Measurements from ENCODE around the gene HTR2C. TPM values are rescaled to one million over a fixed set of nuclear protein-coding genes. Genes with fewer than 3 reads are reported as not detected.

Gene HTR2C
- 0.07 and 0.09 TPM in 2 replicates for total RNA-seq
- long read RNA-seq, partial matches to known transcripts = 1 of 1 reads
- long read RNA-seq, other reads (novel, unspliced or antisense) = 0 of 1 reads

DNA sequence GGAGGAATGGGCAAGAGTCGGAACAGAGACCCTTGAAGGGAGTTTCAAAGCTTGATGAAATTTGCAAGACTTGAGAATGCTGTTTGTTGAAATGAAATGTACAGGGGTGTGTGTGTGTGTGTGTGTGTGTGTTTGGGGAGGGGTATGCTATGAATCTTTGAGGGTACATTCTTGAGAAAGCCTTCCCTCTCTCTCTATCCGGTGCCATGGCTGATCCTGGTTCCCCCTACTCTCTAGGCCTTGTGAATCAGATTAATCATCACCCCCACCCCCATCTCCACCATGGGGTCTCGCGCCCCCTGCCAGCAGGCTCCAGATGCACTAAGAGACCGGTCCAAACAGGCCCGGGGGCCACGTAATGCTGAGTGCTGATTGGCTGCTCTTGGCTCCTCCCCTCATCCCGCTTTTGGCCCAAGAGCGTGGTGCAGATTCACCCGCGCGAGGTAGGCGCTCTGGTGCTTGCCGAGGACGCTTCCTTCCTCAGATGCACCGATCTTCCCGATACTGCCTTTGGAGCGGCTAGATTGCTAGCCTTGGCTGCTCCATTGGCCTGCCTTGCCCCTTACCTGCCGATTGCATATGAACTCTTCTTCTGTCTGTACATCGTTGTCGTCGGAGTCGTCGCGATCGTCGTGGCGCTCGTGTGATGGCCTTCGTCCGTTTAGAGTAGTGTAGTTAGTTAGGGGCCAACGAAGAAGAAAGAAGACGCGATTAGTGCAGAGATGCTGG, at the start of gene HTR2C:
Gene HTR2C (plus strand): TSS at position 441 of the 729 bp plus-strand sequence. CDS start 142,851 bp downstream, outside the sequence.
- TF ChIP-seq, protein P1, sequence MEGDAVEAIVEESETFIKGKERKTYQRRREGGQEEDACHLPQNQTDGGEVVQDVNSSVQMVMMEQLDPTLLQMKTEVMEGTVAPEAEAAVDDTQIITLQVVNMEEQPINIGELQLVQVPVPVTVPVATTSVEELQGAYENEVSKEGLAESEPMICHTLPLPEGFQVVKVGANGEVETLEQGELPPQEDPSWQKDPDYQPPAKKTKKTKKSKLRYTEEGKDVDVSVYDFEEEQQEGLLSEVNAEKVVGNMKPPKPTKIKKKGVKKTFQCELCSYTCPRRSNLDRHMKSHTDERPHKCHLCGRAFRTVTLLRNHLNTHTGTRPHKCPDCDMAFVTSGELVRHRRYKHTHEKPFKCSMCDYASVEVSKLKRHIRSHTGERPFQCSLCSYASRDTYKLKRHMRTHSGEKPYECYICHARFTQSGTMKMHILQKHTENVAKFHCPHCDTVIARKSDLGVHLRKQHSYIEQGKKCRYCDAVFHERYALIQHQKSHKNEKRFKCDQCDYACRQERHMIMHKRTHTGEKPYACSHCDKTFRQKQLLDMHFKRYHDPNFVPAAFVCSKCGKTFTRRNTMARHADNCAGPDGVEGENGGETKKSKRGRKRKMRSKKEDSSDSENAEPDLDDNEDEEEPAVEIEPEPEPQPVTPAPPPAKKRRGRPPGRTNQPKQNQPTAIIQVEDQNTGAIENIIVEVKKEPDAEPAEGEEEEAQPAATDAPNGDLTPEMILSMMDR (IDR thresholded peaks at IDR 0.05; ENCODE audit: unreplicated experiment) = no peak
- peak within 1 kb of the TSS; percentile 66 for H3K4me3 Mint-ChIP-seq (ENCODE audit: low read depth)
- DNase-seq (ENCODE audit: low spot score, unreplicated experiment) = no peak
- peaks cover 97% of the 10 kb centered on the region for H3K27me3 Mint-ChIP-seq
- peak within 1 kb of the TSS; percentile 67 for H3K27ac Mint-ChIP-seq
- H3K4me1 Mint-ChIP-seq (ENCODE audit: low read depth) = peaks cover 18% of the 10 kb centered on the region
- no peaks in the 10 kb centered on the region for H3K36me3 Mint-ChIP-seq (ENCODE audit: insufficient read depth)
- H3K9me3 Mint-ChIP-seq (ENCODE audit: low read depth) = no peaks in the 10 kb centered on the region

DNA sequence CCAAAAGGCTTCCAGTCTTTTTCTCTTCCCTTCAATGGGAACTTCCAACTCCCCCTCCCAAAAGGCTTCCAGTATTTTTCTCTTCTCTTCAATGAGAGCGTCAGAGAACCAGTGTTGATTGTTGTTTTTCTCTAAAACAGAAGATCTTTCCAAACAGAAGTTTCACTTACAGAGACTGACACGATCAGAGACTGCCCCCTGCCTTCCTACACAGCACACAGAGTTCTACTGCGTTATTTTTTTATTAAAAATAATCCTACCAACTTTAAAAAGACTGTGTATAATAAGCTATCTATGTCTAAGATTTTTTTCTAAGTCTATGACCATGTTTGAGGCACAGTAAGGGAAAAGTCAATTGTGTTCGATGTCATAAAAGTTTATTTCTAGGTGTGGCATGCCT, 3.5 kb upstream of the HTR2C start:
- no peak for DNase-seq (ENCODE audit: low spot score, unreplicated experiment)
- Mint-ChIP-seq H3K27me3 (peaks cover 69% of the 10 kb centered on the region), H3K9me3 (ENCODE audit: low read depth) (no peaks in the 10 kb centered on the region), H3K27ac (no peak overlapping the region), H3K36me3 (ENCODE audit: insufficient read depth) (no peaks in the 10 kb centered on the region), H3K4me3 (ENCODE audit: low read depth) (no peak overlapping the region), H3K4me1 (ENCODE audit: low read depth) (peaks cover 18% of the 10 kb centered on the region)
- TF ChIP-seq, protein P1 (IDR thresholded peaks at IDR 0.05; ENCODE audit: unreplicated experiment) = peak; percentile 48

DNA sequence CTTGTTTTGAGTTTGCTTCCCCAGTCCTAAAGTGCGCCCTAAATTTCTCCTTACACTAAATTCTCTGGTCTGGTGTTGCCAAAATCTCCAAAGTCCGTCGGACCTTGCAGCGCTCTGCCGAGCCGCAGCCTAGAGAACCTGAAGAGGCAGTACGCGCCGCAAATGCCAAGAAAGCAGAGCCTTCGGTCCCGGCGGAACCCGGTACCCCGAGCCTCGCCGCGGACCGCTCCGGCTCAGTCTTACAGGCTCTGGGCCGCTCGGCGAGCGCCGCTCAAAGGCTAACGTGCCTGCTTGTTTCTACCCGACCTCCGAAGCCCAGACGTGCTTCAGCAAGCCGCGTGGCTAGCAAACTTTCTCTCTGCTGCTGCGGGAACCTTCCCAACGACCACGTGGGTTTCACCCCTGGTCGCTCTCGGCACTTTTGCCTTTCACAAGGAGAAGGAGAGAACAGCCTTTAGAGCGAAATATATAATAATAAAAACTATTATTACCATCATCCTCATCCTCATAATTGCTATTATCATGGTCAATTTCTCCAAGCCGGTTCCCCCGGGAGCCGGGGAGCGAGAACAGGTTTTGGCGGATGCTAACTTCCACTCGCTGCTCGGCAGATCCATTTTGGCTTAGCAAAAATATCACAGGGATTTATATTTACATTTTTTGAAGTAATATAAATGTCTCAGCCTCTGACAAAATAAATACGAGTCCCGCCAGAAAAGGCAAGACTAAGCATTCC, 2.2 kb upstream of the HTR2C start:
- Mint-ChIP-seq H3K27ac (no peak overlapping the region), H3K27me3 (peaks cover 82% of the 10 kb centered on the region), H3K36me3 (ENCODE audit: insufficient read depth) (no peaks in the 10 kb centered on the region), H3K4me3 (ENCODE audit: low read depth) (peak overlapping the region; percentile 59), H3K9me3 (ENCODE audit: low read depth) (no peaks in the 10 kb centered on the region), H3K4me1 (ENCODE audit: low read depth) (peaks cover 18% of the 10 kb centered on the region)
- TF ChIP-seq, protein P1 (IDR thresholded peaks at IDR 0.05; ENCODE audit: unreplicated experiment) = no peak
- DNase-seq (ENCODE audit: low spot score, unreplicated experiment) = peak; percentile 17

DNA sequence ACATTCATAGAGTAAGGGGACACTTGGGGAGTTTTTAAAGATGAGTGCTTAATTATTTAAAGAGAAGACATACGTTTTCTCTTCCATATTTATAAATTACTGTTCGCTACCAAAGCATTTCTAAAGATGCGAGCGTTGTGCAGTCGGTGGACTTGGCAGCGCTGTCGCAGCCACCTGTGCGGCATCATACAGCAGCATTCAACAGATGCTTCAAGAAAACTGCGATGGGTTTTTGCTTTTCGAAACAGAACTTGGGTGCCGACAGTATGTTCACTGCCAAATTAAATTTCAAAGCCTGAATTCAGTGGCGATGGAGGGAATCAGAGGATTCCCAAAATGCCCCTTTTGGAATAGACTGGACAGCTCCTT, 1.6 kb upstream of the HTR2C start:
- H3K9me3 Mint-ChIP-seq (ENCODE audit: low read depth) = no peaks in the 10 kb centered on the region
- H3K27me3 Mint-ChIP-seq = peaks cover 88% of the 10 kb centered on the region
- H3K4me1 Mint-ChIP-seq (ENCODE audit: low read depth) = peaks cover 18% of the 10 kb centered on the region
- H3K36me3 Mint-ChIP-seq (ENCODE audit: insufficient read depth) = no peaks in the 10 kb centered on the region
- H3K27ac Mint-ChIP-seq = no peak overlapping the region
- DNase-seq (ENCODE audit: low spot score, unreplicated experiment) = no peak
- no peak overlapping the region for H3K4me3 Mint-ChIP-seq (ENCODE audit: low read depth)
- TF ChIP-seq, protein P1 (IDR thresholded peaks at IDR 0.05; ENCODE audit: unreplicated experiment) = no peak

DNA sequence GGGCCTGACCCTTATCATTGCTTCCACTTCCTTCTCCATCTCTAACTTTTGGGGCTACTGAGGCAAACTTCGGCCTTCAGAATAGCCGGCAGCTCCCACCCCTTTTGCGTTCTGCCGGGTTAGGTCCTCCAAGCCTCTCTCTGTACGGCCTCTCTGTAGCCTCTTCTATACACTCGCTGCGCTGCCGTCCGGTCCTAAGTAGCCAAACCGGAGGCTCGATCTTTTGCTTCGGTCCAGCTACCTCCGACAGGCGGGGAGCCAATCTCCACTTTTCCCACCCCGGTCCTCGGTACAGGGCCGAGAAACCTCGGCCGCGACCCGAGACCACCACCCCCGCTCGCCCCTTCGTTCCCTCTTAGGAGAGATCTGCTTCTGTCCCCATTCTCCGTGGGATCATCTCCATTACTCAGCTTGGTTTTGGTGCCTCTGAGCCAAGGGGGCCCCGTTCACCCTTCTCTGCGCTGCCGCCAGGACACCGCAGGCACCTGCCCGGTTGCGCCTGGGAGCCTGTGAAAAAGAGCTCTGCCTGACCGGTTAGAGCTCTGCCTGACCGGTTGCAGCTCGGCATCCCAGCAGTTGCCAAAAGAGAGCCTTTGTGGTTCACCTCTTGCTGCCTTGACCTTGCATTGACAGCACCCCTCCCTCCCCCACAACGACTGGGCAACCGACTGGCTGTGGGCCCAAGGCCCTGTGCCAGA, 1.0 kb upstream of the HTR2C start:
- peaks cover 92% of the 10 kb centered on the region for H3K27me3 Mint-ChIP-seq
- DNase-seq (ENCODE audit: low spot score, unreplicated experiment) = no peak
- no peaks in the 10 kb centered on the region for H3K9me3 Mint-ChIP-seq (ENCODE audit: low read depth)
- peak overlapping the region; percentile 66 for H3K4me3 Mint-ChIP-seq (ENCODE audit: low read depth)
- peaks cover 18% of the 10 kb centered on the region for H3K4me1 Mint-ChIP-seq (ENCODE audit: low read depth)
- peak overlapping the region; percentile 67 for H3K27ac Mint-ChIP-seq
- H3K36me3 Mint-ChIP-seq (ENCODE audit: insufficient read depth) = no peaks in the 10 kb centered on the region
- TF ChIP-seq, protein P1 (IDR thresholded peaks at IDR 0.05; ENCODE audit: unreplicated experiment) = no peak

Data from progenitor cell of endocrine pancreas (in vitro differentiated cells).